ENCODE measurements around the gene IMPA2.

IMPA2 gene

DNA sequence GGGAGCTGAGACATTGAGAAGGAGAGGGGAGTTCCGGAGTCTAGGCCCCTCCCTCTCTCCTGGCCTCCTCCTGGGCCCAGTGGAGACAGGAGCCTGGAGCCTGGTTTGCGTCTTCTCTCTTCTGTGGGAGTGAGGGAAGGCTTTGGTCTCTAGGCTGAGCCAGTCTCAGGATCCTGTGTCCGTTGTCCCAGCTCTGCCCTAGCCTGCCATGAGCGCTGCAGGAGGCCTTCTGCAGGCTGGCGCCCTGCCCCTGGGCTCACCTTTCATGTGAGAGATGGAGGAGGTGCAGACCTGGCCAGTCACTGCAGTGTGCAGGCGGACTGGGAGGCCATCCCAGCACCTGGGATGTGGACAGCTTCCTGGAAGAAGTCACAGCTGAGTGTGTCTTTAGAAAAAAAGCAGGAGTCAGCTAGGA, 8.7 kb downstream of the IMPA2 start:
- DNase-seq (ENCODE audit: low spot score in 2 of 2): no peak
- no peak overlapping the region for H3K4me3 ChIP-seq
- in situ Hi-C loops (cut with MboI; ENCODE audit: low sequenced_read_pairs): no loop called here
- H3K4me1 ChIP-seq: no peaks in the 10 kb centered on the region; the same call in 1 of the 2 replicates
- no peaks in the 10 kb centered on the region for H3K9me3 ChIP-seq
- no peaks in the 10 kb centered on the region for H3K36me3 ChIP-seq (replicated peaks)
- no peaks in the 10 kb centered on the region for H3K27me3 ChIP-seq (ENCODE audit: low read depth)

DNA sequence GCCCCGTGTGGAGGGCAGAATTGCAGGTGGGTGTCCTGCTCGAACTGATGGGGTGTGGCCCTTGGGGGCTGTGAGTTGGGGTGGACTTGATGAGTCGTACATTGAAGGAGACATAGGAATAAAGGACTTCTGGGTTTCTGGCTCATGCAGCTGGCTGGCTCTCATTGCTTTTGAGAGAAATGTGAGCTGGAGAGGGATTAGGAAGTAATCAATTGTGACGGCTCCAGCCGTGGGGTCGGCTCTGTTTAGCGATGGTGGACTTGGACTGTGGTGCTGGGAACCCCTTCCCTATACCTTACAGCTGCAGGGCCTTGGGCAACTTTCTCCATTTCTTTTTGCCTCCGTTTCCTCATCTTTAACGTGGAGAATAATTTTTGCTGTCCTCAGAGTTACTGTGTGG, 9.2 kb downstream of the IMPA2 start:
- Histone ChIP-seq H3K4me3 (no peak overlapping the region), H3K27me3 (ENCODE audit: low read depth) (no peaks in the 10 kb centered on the region), H3K9me3 (no peaks in the 10 kb centered on the region), H3K4me1 (peaks cover 3% of the 10 kb centered on the region; the same call in 1 of the 2 replicates), H3K36me3 (replicated peaks) (no peaks in the 10 kb centered on the region)
- no peak for DNase-seq (ENCODE audit: low spot score in 2 of 2)
- in situ Hi-C loops (cut with MboI; ENCODE audit: low sequenced_read_pairs): no loop called here

DNA sequence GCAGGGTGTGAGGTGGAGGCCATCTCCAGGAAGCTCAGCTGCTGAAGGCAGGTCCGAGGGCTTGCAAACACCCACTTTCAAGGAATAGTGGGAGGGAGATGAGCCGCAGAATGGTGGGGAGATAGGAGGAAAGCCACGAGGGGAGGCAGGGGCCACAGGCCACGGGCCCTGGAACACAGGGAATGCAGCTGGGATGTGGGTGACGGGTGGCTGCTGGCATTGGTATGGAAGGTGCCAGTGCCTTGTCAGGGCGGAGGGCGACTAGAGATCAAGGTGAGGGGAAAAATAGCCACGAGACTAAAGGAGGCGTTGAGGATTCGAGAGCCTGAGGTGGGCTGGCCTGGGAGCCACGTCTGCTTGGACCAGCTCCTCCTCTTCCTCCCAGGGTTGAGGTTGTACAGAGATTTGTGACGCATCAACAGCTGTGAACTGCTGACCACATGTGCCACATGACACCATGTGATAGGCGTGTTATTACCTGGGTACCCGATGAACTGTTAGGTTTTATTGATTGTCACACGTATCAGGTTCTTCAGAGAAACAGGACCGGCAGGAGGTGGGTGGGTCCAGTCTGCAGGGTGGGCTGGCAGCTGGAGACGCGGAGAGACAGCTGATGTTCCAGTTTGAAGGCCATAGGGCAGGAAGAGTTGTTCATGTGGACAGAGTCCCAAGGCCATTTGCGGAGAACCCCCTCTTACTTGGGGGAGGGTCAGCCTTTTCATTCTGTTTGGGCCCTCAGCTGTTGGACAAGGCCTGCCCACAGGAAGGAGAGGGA, 9.9 kb downstream of the IMPA2 start:
- in situ Hi-C loops (cut with MboI; ENCODE audit: low sequenced_read_pairs): no loop called here
- no peaks in the 10 kb centered on the region for H3K36me3 ChIP-seq (replicated peaks)
- H3K9me3 ChIP-seq: no peaks in the 10 kb centered on the region
- peaks cover 3% of the 10 kb centered on the region; the same call in 1 of the 2 replicates for H3K4me1 ChIP-seq
- H3K4me3 ChIP-seq: no peak overlapping the region
- DNase-seq (ENCODE audit: low spot score in 2 of 2): no peak
- H3K27me3 ChIP-seq (ENCODE audit: low read depth): no peaks in the 10 kb centered on the region

DNA sequence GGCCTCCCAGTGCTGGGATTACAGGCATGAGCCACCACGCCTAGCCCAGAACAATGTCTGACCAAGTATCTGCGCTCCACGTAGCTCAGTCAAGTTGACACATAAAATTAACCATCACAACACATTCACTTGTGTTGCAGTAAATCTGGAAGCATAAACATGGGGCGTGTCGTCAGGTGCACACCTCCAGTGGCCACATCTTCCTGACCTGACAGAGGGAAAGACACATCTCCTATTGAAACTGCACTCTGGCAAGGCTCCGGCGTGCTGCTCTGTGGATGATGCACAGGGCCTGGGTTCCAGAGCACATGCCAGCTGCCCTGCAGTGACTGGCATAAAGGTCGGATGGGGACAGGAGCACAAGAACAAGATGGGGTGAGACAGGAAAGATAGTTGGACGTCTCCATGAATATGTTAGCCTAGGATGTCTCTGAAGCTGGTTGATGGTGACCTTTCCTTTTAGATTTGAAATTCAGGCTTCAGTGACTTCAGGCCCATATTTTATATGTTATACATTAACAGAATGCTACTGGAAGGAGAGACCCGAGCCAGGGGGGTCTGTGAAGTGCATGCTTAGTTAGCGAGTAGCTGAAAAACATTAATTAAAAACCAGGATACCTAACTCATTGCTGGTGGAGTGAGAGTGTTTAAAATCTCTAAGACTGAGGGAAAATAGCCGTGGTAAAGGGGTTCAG, 10.9 kb downstream of the IMPA2 start:
- in situ Hi-C loops (cut with MboI; ENCODE audit: low sequenced_read_pairs): no loop called here
- H3K27me3 ChIP-seq (ENCODE audit: low read depth): no peaks in the 10 kb centered on the region
- no peaks in the 10 kb centered on the region for H3K9me3 ChIP-seq
- DNase-seq (ENCODE audit: low spot score in 2 of 2): no peak
- no peaks in the 10 kb centered on the region for H3K36me3 ChIP-seq (replicated peaks)
- no peak overlapping the region for H3K4me3 ChIP-seq
- H3K4me1 ChIP-seq: peaks cover 3% of the 10 kb centered on the region; the same call in 1 of the 2 replicates

DNA sequence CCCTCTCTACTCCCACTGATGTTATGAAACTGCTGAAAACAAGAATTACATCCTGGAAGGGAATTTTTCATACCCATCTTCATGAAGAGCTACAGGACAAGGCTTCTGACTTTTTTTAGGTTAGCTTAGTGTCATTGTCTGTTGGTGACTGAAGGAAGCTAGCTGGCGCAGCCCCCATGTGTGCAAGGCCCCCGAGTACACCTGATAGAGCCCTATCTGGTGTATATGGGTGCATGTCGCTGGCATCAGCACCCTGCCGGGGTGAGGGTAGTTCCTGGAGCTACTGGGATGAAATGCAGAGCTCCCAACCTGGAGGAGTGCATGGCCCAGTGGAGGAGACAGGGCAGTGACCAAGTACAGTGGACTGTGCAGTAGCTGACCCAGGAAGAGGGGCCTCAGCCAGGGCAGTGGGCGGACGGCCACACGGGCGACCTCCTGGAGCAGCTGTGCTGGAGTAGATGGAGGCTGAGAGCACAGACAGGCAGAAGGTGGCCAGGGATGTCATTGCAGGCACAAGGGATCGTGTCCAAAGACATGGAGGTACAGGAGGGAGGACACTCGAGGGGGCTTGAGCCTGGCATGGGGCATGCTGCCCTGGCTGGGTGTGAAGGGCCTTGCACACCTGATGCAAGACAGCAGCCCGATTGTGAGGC, 12.1 kb downstream of the IMPA2 start:
- H3K9me3 ChIP-seq: no peaks in the 10 kb centered on the region
- H3K27me3 ChIP-seq (ENCODE audit: low read depth): no peaks in the 10 kb centered on the region
- H3K4me1 ChIP-seq: peaks cover 3% of the 10 kb centered on the region; the same call in 1 of the 2 replicates
- H3K4me3 ChIP-seq: no peak overlapping the region
- H3K36me3 ChIP-seq (replicated peaks): no peaks in the 10 kb centered on the region
- in situ Hi-C loops (cut with MboI; ENCODE audit: low sequenced_read_pairs): no loop called here
- DNase-seq (ENCODE audit: low spot score in 2 of 2): no peak

DNA sequence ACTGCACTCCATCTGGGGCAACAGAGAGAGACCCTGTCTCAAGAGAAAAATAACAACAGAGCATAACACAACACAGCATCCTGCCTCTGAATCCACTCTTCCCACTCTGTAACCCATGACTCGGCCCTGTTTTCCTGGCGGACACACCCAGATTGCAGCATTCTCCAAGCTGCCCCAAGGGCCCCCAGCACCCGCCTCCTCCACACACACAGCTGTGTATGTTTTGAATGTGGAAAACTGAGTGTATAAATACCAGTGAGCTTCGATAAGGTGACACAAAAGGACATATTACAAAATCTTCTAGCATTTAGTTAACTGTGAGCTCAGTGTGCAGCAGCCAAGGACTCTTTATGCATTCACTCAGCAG, 13.0 kb downstream of the IMPA2 start:
- peaks cover 3% of the 10 kb centered on the region; the same call in 1 of the 2 replicates for H3K4me1 ChIP-seq
- H3K36me3 ChIP-seq (replicated peaks): peaks cover 4% of the 10 kb centered on the region; the same call in 1 of the 2 replicates
- H3K27me3 ChIP-seq (ENCODE audit: low read depth): no peaks in the 10 kb centered on the region
- H3K4me3 ChIP-seq: no peak overlapping the region
- peak in 1 of 2 experiments; percentile 38 for DNase-seq (ENCODE audit: low spot score in 2 of 2)
- no peaks in the 10 kb centered on the region for H3K9me3 ChIP-seq
- in situ Hi-C loops (cut with MboI; ENCODE audit: low sequenced_read_pairs): no loop called here

DNA sequence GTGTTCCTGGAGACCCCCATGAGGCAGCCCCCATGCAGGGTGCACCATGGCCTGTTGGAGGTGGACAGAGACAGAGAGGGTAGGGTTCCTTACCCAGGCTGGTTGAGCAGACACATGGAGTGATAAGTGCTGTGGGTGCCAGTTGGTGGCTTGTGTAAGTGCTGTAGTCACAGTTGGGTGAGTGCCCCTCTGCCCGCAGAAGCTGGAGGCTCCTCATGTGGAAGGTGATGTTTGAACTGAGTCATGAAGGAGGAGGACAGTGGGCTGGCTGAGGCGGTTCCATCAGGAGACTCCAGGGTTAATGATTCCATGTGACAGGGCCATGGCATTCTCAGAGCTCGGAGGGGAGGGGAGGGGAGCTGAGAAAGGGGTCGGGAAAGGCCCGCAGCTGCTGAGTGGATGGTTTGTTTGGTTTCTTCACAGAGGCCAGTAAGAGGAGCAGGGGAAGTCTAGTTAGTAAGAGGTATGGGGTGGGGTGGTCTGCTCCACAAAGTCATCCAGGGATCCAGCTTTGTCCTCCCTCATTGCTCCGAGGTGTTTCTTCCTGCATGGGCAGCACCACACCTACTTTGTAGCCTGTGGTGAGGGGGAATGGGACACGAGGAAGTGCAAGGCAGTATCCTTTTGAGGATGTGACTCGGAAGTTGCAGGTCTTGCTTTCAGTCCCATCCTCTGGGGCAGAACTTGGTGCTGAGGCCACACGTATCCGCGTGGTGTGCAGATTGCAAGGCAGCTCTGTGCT, 13.6 kb downstream of the IMPA2 start:
- Histone ChIP-seq H3K9me3 (no peaks in the 10 kb centered on the region), H3K36me3 (replicated peaks) (peaks cover 5% of the 10 kb centered on the region; the same call in 1 of the 2 replicates), H3K4me3 (no peak overlapping the region), H3K4me1 (peaks cover 3% of the 10 kb centered on the region; the same call in 1 of the 2 replicates), H3K27me3 (ENCODE audit: low read depth) (no peaks in the 10 kb centered on the region)
- DNase-seq (ENCODE audit: low spot score in 2 of 2): no peak
- in situ Hi-C loops (cut with MboI; ENCODE audit: low sequenced_read_pairs): loop anchor here (5.0 kb wide), 1 partner anchor 58 kb away; no protein-coding TSS in a partner anchor

DNA sequence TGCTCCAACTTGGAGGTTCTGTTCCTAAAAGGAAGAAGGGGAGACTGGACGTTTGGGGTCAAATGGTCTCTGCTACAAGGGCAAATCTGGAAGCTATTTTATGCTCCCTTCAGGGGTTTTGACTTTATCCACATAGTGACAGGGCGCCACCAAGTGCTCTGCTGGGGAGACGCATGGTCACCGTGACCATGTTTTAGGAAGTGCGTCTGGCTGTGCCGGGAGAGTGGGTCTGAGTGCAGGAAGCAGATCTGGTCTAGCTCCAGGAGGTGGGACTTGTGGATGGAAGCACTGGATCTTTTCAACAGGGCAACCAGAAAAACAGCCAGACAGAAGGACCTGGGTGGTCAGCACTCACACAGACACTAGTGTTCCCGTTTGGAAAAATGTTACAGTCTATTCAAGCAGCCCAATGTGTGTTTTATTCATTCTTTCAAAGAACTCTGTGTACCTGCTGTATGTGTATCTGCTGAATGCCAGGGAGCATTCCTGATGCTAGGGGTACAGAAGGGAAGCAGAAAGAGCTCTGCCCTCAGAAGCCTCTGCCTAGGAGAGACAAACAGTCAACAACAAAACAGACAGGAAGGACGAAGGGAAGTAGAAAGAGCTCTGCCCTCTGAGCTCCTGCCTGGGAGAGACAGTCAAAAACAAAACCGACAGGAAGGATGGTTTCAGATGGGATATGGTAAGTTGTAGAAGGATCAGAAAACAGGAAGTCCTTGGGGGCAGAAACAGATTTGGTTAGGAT, 14.3 kb downstream of the IMPA2 start:
- Histone ChIP-seq H3K27me3 (ENCODE audit: low read depth) (no peaks in the 10 kb centered on the region), H3K4me3 (no peak overlapping the region), H3K36me3 (replicated peaks) (peaks cover 5% of the 10 kb centered on the region; the same call in 1 of the 2 replicates), H3K4me1 (peaks cover 3% of the 10 kb centered on the region; the same call in 1 of the 2 replicates), H3K9me3 (no peaks in the 10 kb centered on the region)
- in situ Hi-C loops (cut with MboI; ENCODE audit: low sequenced_read_pairs): loop anchor here (5.0 kb wide), 1 partner anchor 58 kb away; no protein-coding TSS in a partner anchor
- peak; percentile 72 to 78 for DNase-seq (ENCODE audit: low spot score in 2 of 2)

DNA sequence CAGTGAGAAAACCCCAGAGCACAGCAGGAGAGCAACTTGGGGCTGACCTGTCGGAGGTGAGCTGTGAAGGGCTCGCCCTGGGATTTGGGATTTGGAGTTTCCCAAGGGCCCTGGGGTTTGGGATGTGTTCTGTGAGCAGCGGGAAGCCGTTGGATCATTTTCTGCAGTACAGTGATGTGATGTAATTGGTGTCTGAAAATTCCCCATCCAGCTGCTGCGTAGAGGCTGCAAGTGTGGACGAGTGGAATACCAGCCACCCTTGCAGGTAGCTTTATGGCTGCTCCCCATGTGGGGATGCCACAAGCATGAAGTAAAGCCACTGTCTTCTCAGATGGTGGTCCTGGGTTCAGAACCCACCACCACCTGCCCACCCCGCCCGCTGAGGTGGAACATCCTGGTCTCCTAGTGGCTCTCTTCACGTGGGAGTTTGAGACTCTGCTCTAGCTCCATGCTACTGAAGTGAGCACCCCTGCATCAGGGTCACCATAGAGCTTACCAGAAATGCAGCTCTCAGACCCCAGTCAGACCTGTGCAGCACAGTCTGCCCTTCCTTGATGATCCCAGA, 15.0 kb downstream of the IMPA2 start:
- in situ Hi-C loops (cut with MboI; ENCODE audit: low sequenced_read_pairs): loop anchor here (5.0 kb wide), 1 partner anchor 59 kb away; no protein-coding TSS in a partner anchor
- H3K27me3 ChIP-seq (ENCODE audit: low read depth): no peaks in the 10 kb centered on the region

DNA sequence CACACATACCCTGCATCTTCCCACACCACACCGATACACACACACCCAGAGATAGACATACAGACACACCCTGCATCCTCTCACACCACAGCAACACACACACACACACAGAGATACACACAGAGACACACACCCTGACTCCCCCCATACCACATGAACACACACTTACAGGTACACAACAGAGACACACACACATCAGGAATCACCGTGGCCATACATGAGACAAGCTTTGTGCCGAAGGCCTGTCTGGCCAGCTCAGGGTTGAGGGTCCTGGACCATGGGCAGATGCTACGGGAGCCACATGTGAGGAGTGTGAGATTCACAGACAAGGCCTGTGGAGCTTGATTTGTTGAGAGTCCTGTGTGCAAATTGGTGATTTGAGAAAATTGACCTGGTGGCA, 15.6 kb downstream of the IMPA2 start:
- H3K4me1 ChIP-seq: peaks cover 3% of the 10 kb centered on the region; the same call in 1 of the 2 replicates
- in situ Hi-C loops (cut with MboI; ENCODE audit: low sequenced_read_pairs): loop anchor here (5.0 kb wide), 1 partner anchor 60 kb away; no protein-coding TSS in a partner anchor

More for the DNA sequence above, 15.0 kb downstream of the IMPA2 start:
- Histone ChIP-seq H3K4me1 (peaks cover 3% of the 10 kb centered on the region; the same call in 1 of the 2 replicates), H3K9me3 (no peaks in the 10 kb centered on the region), H3K4me3 (no peak overlapping the region), H3K36me3 (replicated peaks) (peaks cover 6% of the 10 kb centered on the region)
- DNase-seq (ENCODE audit: low spot score in 2 of 2): no peak

DNA sequence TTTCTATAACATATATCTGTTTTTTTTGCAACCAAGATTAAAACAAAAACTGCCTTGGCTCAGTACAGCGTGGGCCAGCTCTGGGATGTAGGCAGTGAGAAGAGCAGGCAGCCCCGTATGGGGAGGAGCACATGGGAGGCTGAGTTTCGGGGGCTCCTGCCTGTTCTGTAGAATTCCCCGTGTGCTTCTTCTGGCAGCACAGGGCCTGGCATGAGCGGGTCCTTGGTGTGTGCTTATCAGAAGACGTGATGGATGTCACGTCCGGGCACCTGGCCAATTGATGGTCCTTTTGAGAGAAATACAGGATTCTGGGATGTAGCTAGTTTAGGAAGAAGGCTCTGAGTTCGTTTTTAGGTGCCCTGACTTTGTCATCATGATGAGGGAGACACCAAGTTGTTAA, 16.2 kb downstream of the IMPA2 start:
- H3K27me3 ChIP-seq (ENCODE audit: low read depth): no peaks in the 10 kb centered on the region
- no peak for DNase-seq (ENCODE audit: low spot score in 2 of 2)
- H3K9me3 ChIP-seq: no peaks in the 10 kb centered on the region
- in situ Hi-C loops (cut with MboI; ENCODE audit: low sequenced_read_pairs): loop anchor here (5.0 kb wide), 1 partner anchor 60 kb away; no protein-coding TSS in a partner anchor
- H3K36me3 ChIP-seq (replicated peaks): peaks cover 14% of the 10 kb centered on the region
- peaks cover 3% of the 10 kb centered on the region; the same call in 1 of the 2 replicates for H3K4me1 ChIP-seq
- H3K4me3 ChIP-seq: no peak overlapping the region

More for the DNA sequence above, 15.6 kb downstream of the IMPA2 start:
- Histone ChIP-seq H3K9me3 (no peaks in the 10 kb centered on the region), H3K36me3 (replicated peaks) (peaks cover 12% of the 10 kb centered on the region), H3K27me3 (ENCODE audit: low read depth) (no peaks in the 10 kb centered on the region), H3K4me3 (no peak overlapping the region)
- DNase-seq (ENCODE audit: low spot score in 2 of 2): no peak

DNA sequence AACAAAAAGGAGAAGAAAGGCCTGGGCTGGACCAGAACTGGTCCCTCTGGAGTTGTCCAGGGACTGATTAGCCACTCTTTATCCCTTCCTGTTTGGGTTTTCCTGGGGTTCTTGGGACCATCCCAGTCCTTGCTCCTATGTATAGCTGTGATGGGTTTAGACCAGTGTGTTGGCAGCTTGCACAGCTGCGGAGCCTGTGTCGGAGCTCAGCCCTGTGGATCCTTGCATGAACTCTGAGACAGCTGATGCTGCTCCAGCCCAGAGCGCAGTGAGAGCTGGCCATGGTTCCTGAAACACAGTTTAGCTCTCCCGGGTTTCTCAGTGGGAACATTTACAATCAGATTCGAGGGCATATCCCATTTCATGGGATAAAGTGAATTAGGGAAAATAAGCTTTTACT, 16.9 kb downstream of the IMPA2 start:
- H3K4me1 ChIP-seq: peaks cover 3% of the 10 kb centered on the region; the same call in 1 of the 2 replicates
- no peak overlapping the region for H3K4me3 ChIP-seq
- no peaks in the 10 kb centered on the region for H3K27me3 ChIP-seq (ENCODE audit: low read depth)
- H3K36me3 ChIP-seq (replicated peaks): peaks cover 14% of the 10 kb centered on the region
- no peaks in the 10 kb centered on the region for H3K9me3 ChIP-seq
- no peak for DNase-seq (ENCODE audit: low spot score in 2 of 2)
- in situ Hi-C loops (cut with MboI; ENCODE audit: low sequenced_read_pairs): loop anchor here (5.0 kb wide), 1 partner anchor 61 kb away; no protein-coding TSS in a partner anchor

Data from HAP-1 (cell line).